ENCODE results near the gene FBXW4.
"Not testable (repeated sequence)": the region's sequence is repeated elsewhere in the genome, so short reads cannot be mapped to it uniquely, and the experiment has no call there.

FBXW4 gene

DNA sequence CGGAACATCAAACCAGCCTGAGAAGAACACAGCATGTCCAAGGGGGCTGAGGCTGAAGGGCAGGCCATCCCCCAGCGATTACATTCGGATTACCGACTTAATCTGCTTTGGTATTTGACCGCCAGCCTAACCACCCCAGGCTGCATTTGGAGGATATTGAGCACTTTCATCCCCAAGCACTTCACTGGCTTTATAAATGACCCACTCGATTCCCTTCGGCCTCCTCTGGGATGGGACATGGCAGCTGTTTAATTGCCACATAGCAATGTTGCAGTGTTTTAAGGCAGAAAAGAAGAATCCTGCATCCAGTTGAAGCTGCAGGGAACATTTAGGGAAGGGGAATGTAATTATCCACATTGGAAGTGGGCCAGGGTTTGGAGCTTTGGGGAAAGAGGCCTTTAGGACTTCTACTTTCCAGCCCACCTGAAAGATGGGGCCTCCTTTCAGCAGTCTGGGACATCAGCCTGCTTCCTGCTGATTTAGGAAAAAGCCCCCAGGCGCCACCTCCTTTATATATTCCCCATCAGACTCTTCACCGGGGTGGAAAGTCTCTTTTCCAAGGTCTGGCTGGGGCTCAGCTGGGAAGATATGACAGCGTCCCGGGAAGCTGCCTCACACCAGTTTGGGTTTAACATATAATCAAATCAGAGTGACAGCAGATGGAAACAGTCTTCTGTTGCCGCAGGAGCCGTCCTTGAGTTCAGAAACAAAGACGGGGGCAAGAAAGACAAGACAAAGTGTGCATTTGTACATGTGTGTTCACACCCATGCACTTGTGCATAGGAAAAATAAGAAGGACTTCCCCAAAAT, 97.7 kb downstream of the FBXW4 start:
- Histone ChIP-seq H3K4me2 (ENCODE audit: low read depth, low read length, poor library complexity, severe bottlenecking) (no peak overlapping the region), H3K9ac (ENCODE audit: low read depth, low read length, poor library complexity, severe bottlenecking) (no peak overlapping the region)
- TF ChIP-seq, protein P1, sequence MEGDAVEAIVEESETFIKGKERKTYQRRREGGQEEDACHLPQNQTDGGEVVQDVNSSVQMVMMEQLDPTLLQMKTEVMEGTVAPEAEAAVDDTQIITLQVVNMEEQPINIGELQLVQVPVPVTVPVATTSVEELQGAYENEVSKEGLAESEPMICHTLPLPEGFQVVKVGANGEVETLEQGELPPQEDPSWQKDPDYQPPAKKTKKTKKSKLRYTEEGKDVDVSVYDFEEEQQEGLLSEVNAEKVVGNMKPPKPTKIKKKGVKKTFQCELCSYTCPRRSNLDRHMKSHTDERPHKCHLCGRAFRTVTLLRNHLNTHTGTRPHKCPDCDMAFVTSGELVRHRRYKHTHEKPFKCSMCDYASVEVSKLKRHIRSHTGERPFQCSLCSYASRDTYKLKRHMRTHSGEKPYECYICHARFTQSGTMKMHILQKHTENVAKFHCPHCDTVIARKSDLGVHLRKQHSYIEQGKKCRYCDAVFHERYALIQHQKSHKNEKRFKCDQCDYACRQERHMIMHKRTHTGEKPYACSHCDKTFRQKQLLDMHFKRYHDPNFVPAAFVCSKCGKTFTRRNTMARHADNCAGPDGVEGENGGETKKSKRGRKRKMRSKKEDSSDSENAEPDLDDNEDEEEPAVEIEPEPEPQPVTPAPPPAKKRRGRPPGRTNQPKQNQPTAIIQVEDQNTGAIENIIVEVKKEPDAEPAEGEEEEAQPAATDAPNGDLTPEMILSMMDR (conservative IDR thresholded peaks at IDR 0.05; ENCODE audit: low read length), result no peak
- no peak for TF ChIP-seq EZH2phosphoT487 (IDR thresholded peaks at IDR 0.05; ENCODE audit: borderline replicate concordance)

DNA sequence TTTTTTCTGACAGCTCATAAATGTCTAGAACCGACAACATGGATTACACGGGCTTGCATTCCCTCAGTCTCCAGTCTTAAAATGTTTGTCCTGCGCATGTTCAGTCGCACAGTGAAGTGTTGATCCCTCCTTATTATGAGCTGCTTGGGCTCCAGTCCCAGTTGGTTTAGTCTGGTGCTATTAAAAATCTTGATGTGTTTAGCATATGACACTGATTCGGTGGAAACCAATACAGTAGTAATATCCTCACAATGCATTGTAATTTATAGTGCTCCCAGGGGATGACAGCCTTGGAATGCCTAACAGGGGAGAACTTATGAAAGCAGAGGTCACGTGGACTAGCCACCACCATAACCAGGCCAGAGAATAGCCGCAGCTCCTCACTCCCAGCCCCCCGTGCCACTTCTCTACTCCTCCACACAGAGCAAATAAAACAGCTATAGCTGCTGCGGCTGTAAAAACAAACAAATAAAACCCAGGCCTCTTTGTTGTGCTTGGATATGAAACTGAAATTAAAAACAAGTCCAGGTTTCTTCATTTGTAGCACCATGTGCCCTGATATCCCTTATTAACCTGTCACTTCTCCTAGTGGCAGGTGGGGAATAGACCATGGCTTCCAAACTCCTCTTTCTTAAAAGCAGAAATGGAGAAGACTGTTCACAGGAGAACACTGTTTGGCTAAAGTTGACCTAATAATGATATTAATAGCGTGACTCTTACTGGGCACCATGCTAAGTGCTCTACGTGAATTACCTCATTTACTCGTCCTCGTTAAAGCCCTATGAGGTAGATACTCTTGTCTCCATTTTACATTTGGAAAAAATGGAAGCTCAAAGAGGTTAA, 99.2 kb downstream of the FBXW4 start:
- Histone ChIP-seq H3K4me1 (ENCODE audit: insufficient read depth, low read length, poor library complexity, severe bottlenecking) (no peaks in the 10 kb centered on the region), H3K79me2 (ENCODE audit: insufficient read depth, low read length) (no peaks in the 10 kb centered on the region), H4K20me1 (ENCODE audit: insufficient read depth, low read length, poor library complexity, severe bottlenecking) (no peaks in the 10 kb centered on the region), H2AFZ (ENCODE audit: low read length) (no peak overlapping the region), H3K36me3 (ENCODE audit: insufficient read depth, low read length) (no peaks in the 10 kb centered on the region), H3F3A (ENCODE audit: low read depth) (no peaks in the 10 kb centered on the region), H3K4me3 (ENCODE audit: low read length, poor library complexity, severe bottlenecking) (no peak overlapping the region), H3K4me2 (ENCODE audit: low read depth, low read length, poor library complexity, severe bottlenecking) (no peak overlapping the region), H3K9me3 (ENCODE audit: insufficient read depth, low read depth, low read length) (no peaks in the 10 kb centered on the region), H3K27me3 (ENCODE audit: insufficient read depth, low read length, poor library complexity, severe bottlenecking) (no peaks in the 10 kb centered on the region), H3K9me2 (replicated peaks; ENCODE audit: low read depth, low read length) (no peaks in the 10 kb centered on the region), H3K9ac (ENCODE audit: low read depth, low read length, poor library complexity, severe bottlenecking) (no peak overlapping the region)
- TF ChIP-seq, protein P1 (conservative IDR thresholded peaks at IDR 0.05; ENCODE audit: low read length), result no peak
- no peak for TF ChIP-seq EZH2phosphoT487 (IDR thresholded peaks at IDR 0.05; ENCODE audit: borderline replicate concordance)

More for the DNA sequence above, 97.7 kb downstream of the FBXW4 start:
- no peaks in the 10 kb centered on the region for H3K9me3 ChIP-seq (ENCODE audit: insufficient read depth, low read depth, low read length)
- H2AFZ ChIP-seq (ENCODE audit: low read length), result no peak overlapping the region
- no peaks in the 10 kb centered on the region for H3F3A ChIP-seq (ENCODE audit: low read depth)
- H3K36me3 ChIP-seq (ENCODE audit: insufficient read depth, low read length), result no peaks in the 10 kb centered on the region
- H3K79me2 ChIP-seq (ENCODE audit: insufficient read depth, low read length), result no peaks in the 10 kb centered on the region
- no peaks in the 10 kb centered on the region for H3K27me3 ChIP-seq (ENCODE audit: insufficient read depth, low read length, poor library complexity, severe bottlenecking)
- H3K4me1 ChIP-seq (ENCODE audit: insufficient read depth, low read length, poor library complexity, severe bottlenecking), result no peaks in the 10 kb centered on the region
- no peaks in the 10 kb centered on the region for H4K20me1 ChIP-seq (ENCODE audit: insufficient read depth, low read length, poor library complexity, severe bottlenecking)
- no peaks in the 10 kb centered on the region for H3K9me2 ChIP-seq (replicated peaks; ENCODE audit: low read depth, low read length)
- H3K4me3 ChIP-seq (ENCODE audit: low read length, poor library complexity, severe bottlenecking), result no peak overlapping the region

DNA sequence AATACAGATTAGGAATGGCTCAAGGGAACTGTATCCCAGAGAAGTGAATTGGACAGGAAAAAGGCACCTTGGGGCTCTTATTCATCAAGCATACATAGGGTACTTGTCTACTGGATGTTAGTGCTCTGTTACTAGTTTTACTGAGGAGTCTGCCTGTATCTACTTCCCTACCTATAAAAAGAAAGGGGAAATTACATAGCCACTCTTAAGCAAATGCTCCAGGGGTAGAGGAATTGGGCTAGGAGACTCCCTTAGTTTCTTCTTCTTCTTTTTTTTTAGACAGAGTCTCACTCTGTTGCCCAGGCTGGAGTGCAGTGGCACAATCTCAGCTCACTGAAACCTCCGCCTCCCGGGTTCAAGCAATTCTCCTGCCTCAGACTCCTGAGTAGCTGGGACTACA, 101.6 kb downstream of the FBXW4 start:
- H4K20me1 ChIP-seq (ENCODE audit: insufficient read depth, low read length, poor library complexity, severe bottlenecking); H3K79me2 ChIP-seq (ENCODE audit: insufficient read depth, low read length); H3K4me3 ChIP-seq (ENCODE audit: low read length, poor library complexity, severe bottlenecking); H3K4me1 ChIP-seq (ENCODE audit: insufficient read depth, low read length, poor library complexity, severe bottlenecking); H3K9me3 ChIP-seq (ENCODE audit: insufficient read depth, low read depth, low read length); H3K27me3 ChIP-seq (ENCODE audit: insufficient read depth, low read length, poor library complexity, severe bottlenecking); H3K9me2 ChIP-seq (replicated peaks; ENCODE audit: low read depth, low read length); H2AFZ ChIP-seq (ENCODE audit: low read length); H3K4me2 ChIP-seq (ENCODE audit: low read depth, low read length, poor library complexity, severe bottlenecking); H3F3A ChIP-seq (ENCODE audit: low read depth); H3K9ac ChIP-seq (ENCODE audit: low read depth, low read length, poor library complexity, severe bottlenecking); H3K36me3 ChIP-seq (ENCODE audit: insufficient read depth, low read length): not testable (repeated sequence)

Measured in Loucy (cell line).